H1 (cell line): ENCODE data around the gene RFX3. TPM values are rescaled to one million over a fixed set of nuclear protein-coding genes. Genes with fewer than 3 reads are reported as not detected.

Experiments
- CTCF ChIA-PET: fragments of 300-600 bp; sonication (Branson Sonifier 250); formaldehyde crosslinking; loops from one replicate; lab custom pipeline; 2021; ENCODE audit not compliant: partially characterized antibody; lab: Charles Lee
- POLR2A ChIA-PET: fragments of 300-600 bp; sonication (Branson Sonifier 250); formaldehyde crosslinking; loops from one replicate; lab custom pipeline; 2021; ENCODE audit warnings: inconsistent platforms; ENCODE audit not compliant: partially characterized antibody; lab: Charles Lee
- DNase-seq, 2 experiments: peaks; one replicate each; pipeline versions ENCODE4 v3.0.0 to v3.0.0-alpha.2; 2010 to 2022; ENCODE audit warnings: low spot score in 2 of 2, low read depth in 1 of 2, mixed read lengths in 1 of 2
- FAIRE-seq: peaks from 2 replicates; lab custom pipeline; 2011; peaks lifted over from hg19 to GRCh38; lab: Jason Lieb, UNC
- H2AFZ ChIP-seq: 2 replicates; pipeline ENCODE4 v1.8.1; 2012; ENCODE audit warnings: low read length, inconsistent platforms
- H2AK5ac ChIP-seq: 2 replicates; pipeline ENCODE4 v1.6.1; 2013; ENCODE audit warnings: low read depth, low read length
- H2BK120ac ChIP-seq: replicated peaks from 2 replicates; pipeline ENCODE3; 2013; ENCODE audit warnings: low read depth, low read length, inconsistent platforms
- H2BK12ac ChIP-seq: 2 replicates; pipeline ENCODE4 v1.6.1; 2013; ENCODE audit warnings: low read depth, low read length
- H2BK15ac ChIP-seq: 2 replicates; pipeline ENCODE4 v1.6.1; 2013; ENCODE audit warnings: low read length
- H2BK20ac ChIP-seq: 2 replicates; pipeline ENCODE4 v1.6.1; 2013; ENCODE audit warnings: low read length
- H2BK5ac ChIP-seq: 2 replicates; pipeline ENCODE4 v1.6.1; 2013; ENCODE audit warnings: low read depth, low read length
- H3K14ac ChIP-seq: 2 replicates; pipeline ENCODE4 v1.6.1; 2013; ENCODE audit warnings: inconsistent platforms; ENCODE audit not compliant: insufficient read length
- H3K18ac ChIP-seq: 2 replicates; pipeline ENCODE4 v1.6.1; 2013; ENCODE audit warnings: low read length; ENCODE audit errors: extremely low read depth
- H3K23ac ChIP-seq: 2 replicates; pipeline ENCODE4 v1.6.1; 2013; ENCODE audit warnings: inconsistent platforms; ENCODE audit not compliant: insufficient read length
- H3K23me2 ChIP-seq: 2 replicates; pipeline ENCODE4 v1.6.1; 2013; ENCODE audit warnings: low read depth, low read length
- H3K27ac ChIP-seq: 2 replicates; pipeline ENCODE4 v1.6.1; 2011; ENCODE audit warnings: low read depth, low read length, inconsistent platforms
- H3K27me3 ChIP-seq, 4 experiments: replicated peaks in 1 of 4; 1 replicate in 1 of 4; 2 replicates in 3 of 4; pipeline versions ENCODE4 v1.6.1 to v1.8.1; 2011 to 2013; ENCODE audit warnings: low read length in 3 of 4, mild to moderate bottlenecking in 3 of 4, inconsistent platforms in 2 of 4, mixed read lengths in 2 of 4, moderate library complexity in 1 of 4; ENCODE audit not compliant: control insufficient read depth in 3 of 4, insufficient read depth in 3 of 4; ENCODE audit errors: extremely low read depth in 1 of 4
- H3K36me3 ChIP-seq, 4 experiments: 2 replicates each; pipeline versions ENCODE4 v1.6.1 to v1.8.1; 2011 to 2013; ENCODE audit warnings: mild to moderate bottlenecking in 4 of 4, low read length in 3 of 4, moderate library complexity in 2 of 4, control low read depth in 1 of 4, inconsistent platforms in 1 of 4; ENCODE audit not compliant: insufficient read depth in 4 of 4, control insufficient read depth in 2 of 4
- H3K4ac ChIP-seq: replicated peaks from 2 replicates; pipeline ENCODE3; 2013; ENCODE audit warnings: low read length, low read depth, mixed read lengths, inconsistent platforms; ENCODE audit not compliant: insufficient read length
- H3K4me1 ChIP-seq, 4 experiments: replicated peaks in 1 of 4; 1 replicate in 1 of 4; 2 replicates in 3 of 4; pipeline versions ENCODE4 v1.6.1 to v1.8.1; 2011 to 2013; ENCODE audit warnings: low read length in 3 of 4, inconsistent platforms in 2 of 4, mixed read lengths in 1 of 4; ENCODE audit not compliant: insufficient read depth in 4 of 4, control insufficient read depth in 3 of 4
- H3K4me2 ChIP-seq, 2 experiments: 2 replicates each; pipeline versions ENCODE4 v1.6.1 to v1.8.1; 2011 to 2013; ENCODE audit warnings: low read depth in 2 of 2, low read length in 2 of 2, control low read depth in 1 of 2, inconsistent platforms in 1 of 2, mild to moderate bottlenecking in 1 of 2; ENCODE audit not compliant: insufficient read depth in 1 of 2
- H3K4me3 ChIP-seq, 4 experiments: fragments of 200-600, 300-600 bp in 1 of 4; sonication (generic), shearing (Covaris generic), sonication (Bioruptor Twin) in 1 of 4; 2 replicates each; pipeline versions ENCODE4 v1.5.1 to v1.8.1; 2011 to 2016; ENCODE audit warnings: low read length in 4 of 4, low read depth in 3 of 4, control low read depth in 2 of 4, inconsistent platforms in 2 of 4, mild to moderate bottlenecking in 2 of 4, mixed read lengths in 1 of 4, moderate library complexity in 1 of 4; ENCODE audit not compliant: insufficient read depth in 2 of 4; ENCODE audit errors: extremely low read depth in 1 of 4
- H3K56ac ChIP-seq: replicated peaks from 2 replicates; pipeline ENCODE3; 2013; ENCODE audit warnings: low read depth, mild to moderate bottlenecking, mixed read lengths, low read length, inconsistent platforms; ENCODE audit not compliant: insufficient read length
- H3K79me1 ChIP-seq: 2 replicates; pipeline ENCODE4 v1.6.1; 2013; ENCODE audit warnings: low read depth, low read length, control low read depth
- H3K79me2 ChIP-seq, 2 experiments: 2 replicates each; pipeline versions ENCODE4 v1.6.1 to v1.8.1; 2012 to 2013; ENCODE audit warnings: low read length in 2 of 2, mild to moderate bottlenecking in 2 of 2, inconsistent platforms in 1 of 2; ENCODE audit not compliant: insufficient read depth in 2 of 2, control insufficient read depth in 1 of 2
- H3K9ac ChIP-seq, 4 experiments: replicated peaks in 1 of 4; 1 replicate in 1 of 4; 2 replicates in 3 of 4; pipeline versions ENCODE4 v1.6.1 to v1.8.1; 2011 to 2013; ENCODE audit warnings: low read depth in 3 of 4, low read length in 3 of 4, control low read depth in 2 of 4, mild to moderate bottlenecking in 2 of 4, moderate library complexity in 2 of 4, inconsistent platforms in 1 of 4; ENCODE audit errors: extremely low read depth in 1 of 4
- H3K9me3 ChIP-seq, 2 experiments: 2 replicates each; pipeline versions ENCODE4 v1.6.1 to v1.8.1; 2012 to 2013; ENCODE audit warnings: mild to moderate bottlenecking in 2 of 2, moderate library complexity in 2 of 2, control low read depth in 1 of 2, inconsistent platforms in 1 of 2, low read depth in 1 of 2, low read length in 1 of 2, mixed read lengths in 1 of 2; ENCODE audit not compliant: insufficient read depth in 2 of 2
- H4K20me1 ChIP-seq, 2 experiments: replicated peaks in 1 of 2; 2 replicates each; pipeline versions ENCODE3 to v1.8.1; 2011 to 2013; ENCODE audit warnings: inconsistent platforms in 2 of 2, low read length in 2 of 2, mild to moderate bottlenecking in 1 of 2; ENCODE audit not compliant: insufficient read depth in 2 of 2, control insufficient read depth in 1 of 2
- H4K5ac ChIP-seq: 2 replicates; pipeline ENCODE4 v1.6.1; 2013; ENCODE audit warnings: low read length, low read depth, mixed read lengths, inconsistent platforms; ENCODE audit not compliant: insufficient read length
- H4K8ac ChIP-seq: 2 replicates; pipeline ENCODE4 v1.8.0; 2013; ENCODE audit warnings: mild to moderate bottlenecking, moderate library complexity, low read length, inconsistent platforms; ENCODE audit not compliant: insufficient read depth; ENCODE audit errors: extremely low read depth
- H4K91ac ChIP-seq: replicated peaks from 2 replicates; pipeline ENCODE3; 2013; ENCODE audit warnings: low read length, mixed read lengths, inconsistent platforms; ENCODE audit not compliant: insufficient read length
- FOSL1 ChIP-seq: IDR thresholded peaks from 2 replicates; pipeline ENCODE4 v1.6.1; 2011; ENCODE audit warnings: mild to moderate bottlenecking, low read depth, low read length, moderate library complexity; ENCODE audit not compliant: insufficient read depth
- KDM4A ChIP-seq: IDR thresholded peaks from one replicate; pipeline ENCODE4 v1.7.1; 2012; ENCODE audit warnings: low read depth, mild to moderate bottlenecking, moderate library complexity, low read length, inconsistent platforms; ENCODE audit not compliant: severe bottlenecking
- POLR2AphosphoS5 ChIP-seq: IDR thresholded peaks from 2 replicates; pipeline ENCODE4 v1.6.1; 2011; ENCODE audit warnings: low read depth, low read length
- RAD21 ChIP-seq, 2 experiments: IDR thresholded peaks in 1 of 2; conservative IDR thresholded peaks in 1 of 2; 2 replicates each; pipeline ENCODE4 v1.6.1; 2011; ENCODE audit warnings: low read depth in 2 of 2, low read length in 2 of 2, improper control_type of control experiment in 1 of 2, inconsistent platforms in 1 of 2, mild to moderate bottlenecking in 1 of 2, moderate library complexity in 1 of 2
- RFX5 ChIP-seq: IDR thresholded peaks from 2 replicates; pipeline ENCODE4 v1.6.1; 2011; ENCODE audit warnings: low read depth, low read length, improper control_type of control experiment, borderline replicate concordance
- RNF2 ChIP-seq: fragments of 200-900, 300-1000 bp; sonication (generic); IDR thresholded peaks from 2 replicates; pipeline ENCODE4 v1.7.1; 2016; ENCODE audit warnings: borderline replicate concordance, low read depth, mild to moderate bottlenecking, antibody characterized with exemption, low read length; ENCODE audit not compliant: poor library complexity, severe bottlenecking; ENCODE audit errors: missing control alignments
- SIN3A ChIP-seq, 2 experiments: IDR thresholded peaks in 1 of 2; conservative IDR thresholded peaks in 1 of 2; 2 replicates each; pipeline ENCODE4 v1.6.1; 2011 to 2012; ENCODE audit warnings: low read length in 2 of 2, improper control_type of control experiment in 1 of 2, low read depth in 1 of 2, mild to moderate bottlenecking in 1 of 2
- SUZ12 ChIP-seq: fragments of 200-600 bp; sonication (generic); IDR thresholded peaks from 2 replicates; pipeline ENCODE4 v1.6.1; 2012; ENCODE audit warnings: mild to moderate bottlenecking, inconsistent platforms, low read length, moderate library complexity, mixed read lengths
- WGBS, 2 experiments: shearing (Covaris generic) in 1 of 2; methylation state at CpG; one replicate each; pipeline versions ENCODE4 v1.1.6 to v1.1.7; 2013 to 2015; ENCODE audit warnings: low lambda C conversion rate in 2 of 2, mixed read lengths in 2 of 2, inconsistent platforms in 1 of 2, low coverage in 1 of 2, missing lambda C conversion rate in 1 of 2; ENCODE audit not compliant: insufficient replicate concordance in 2 of 2, insufficient coverage in 1 of 2, insufficient read length in 1 of 2; ENCODE audit errors: extremely low coverage in 1 of 2, missing lambda C conversion rate in 1 of 2; 5-methylcytosine and 5-hydroxymethylcytosine counted together
- polyA plus RNA-seq, 7 experiments: library from polyadenylated mRNA; depleted of rRNA in 3 of 7; stranded (reverse) in 5 of 7; unstranded in 2 of 7; fragments of >200 nt in 5 of 7; fragments of 200-250 nt in 2 of 7; gene quantifications; 1 replicate in 5 of 7; 2 replicates in 1 of 7; 4 replicates in 1 of 7; pipeline versions ENCODE4 v1.2.1 to v1.2.3, GENCODE V29; 2011 to 2013; ENCODE audit warnings: missing spikeins in 2 of 7, mixed read lengths in 2 of 7
- total RNA-seq: library from RNA; stranded (reverse); fragmentation: NEBNext Ultra II Directional; extraction: Animal tissue kit (Norgen Biotek cat#: 25700); gene quantifications from 2 replicates; pipeline ENCODE4 v1.2.1, GENCODE V29; 2021
- TF ChIP-seq, protein P1 (sequence below): IDR thresholded peaks from 2 replicates; pipeline ENCODE4 v1.6.1; 2012; ENCODE audit warnings: inconsistent platforms
- TF ChIP-seq, protein P2 (sequence below): IDR thresholded peaks from 2 replicates; pipeline ENCODE4 v1.6.1; 2011; ENCODE audit warnings: low read length, improper control_type of control experiment
- TF ChIP-seq, protein P3 (sequence below): IDR thresholded peaks from 2 replicates; pipeline ENCODE4 v1.6.1; 2012; ENCODE audit warnings: inconsistent platforms

The RFX3 gene
- total and polyA plus RNA-seq, 2 of the 8 experiments (the other 6 are each of a cell fraction or from before 2014, with no cell fraction given): 4.9 to 22.6 TPM

DNA sequence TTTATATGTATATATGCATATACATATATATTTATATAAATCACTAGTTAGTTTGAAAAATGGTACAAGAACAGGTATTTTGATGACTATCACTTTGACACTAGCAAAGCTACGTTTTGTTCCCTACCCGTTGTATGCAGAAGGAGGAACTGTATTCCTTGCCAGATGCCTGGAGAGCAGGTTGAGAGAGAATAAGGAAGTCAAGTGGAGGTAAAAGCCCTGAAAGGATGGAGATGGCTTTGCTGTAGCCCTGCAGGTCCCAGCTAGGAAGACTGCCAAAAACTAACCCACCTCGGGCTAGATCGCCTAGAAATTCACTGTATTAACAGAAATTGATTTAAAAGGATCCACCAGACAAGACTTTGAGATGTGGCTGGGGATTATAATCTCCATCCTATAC, 229.3 kb downstream of the RFX3 start:
- H3K79me2 ChIP-seq: no peaks in the 10 kb centered on the region
- H4K91ac ChIP-seq: no peak overlapping the region
- ChIA-PET CTCF (interaction anchor here (1.2 kb wide), 1 partner anchor 35 kb away, joined by 4 read pairs; no protein-coding TSS in a partner anchor), POLR2A (no interaction called here)
- no peaks in the 10 kb centered on the region for H4K20me1 ChIP-seq
- no peak overlapping the region for H3K27ac ChIP-seq
- no peaks in the 10 kb centered on the region for H3K36me3 ChIP-seq
- H3K9ac ChIP-seq: no peak overlapping the region
- no peak for DNase-seq
- H3K4me1 ChIP-seq: no peaks in the 10 kb centered on the region
- H4K5ac ChIP-seq: no peak overlapping the region
- H2BK15ac ChIP-seq: no peak overlapping the region
- 87% methylated on average over 4 of the region's 4 CpGs; no CpG with 5 or more reads in 1 of the 2 experiments for WGBS, 2 experiments
- H3K27me3 ChIP-seq: no peaks in the 10 kb centered on the region
- H4K8ac ChIP-seq: no peak overlapping the region
- no peak overlapping the region for H3K4me3 ChIP-seq
- H3K23me2 ChIP-seq: no peaks in the 10 kb centered on the region; the same call in 1 of the 2 replicates
- no peak overlapping the region for H2AK5ac ChIP-seq
- H3K4me2 ChIP-seq: no peak overlapping the region
- no peak overlapping the region for H3K23ac ChIP-seq
- H2BK5ac ChIP-seq: no peak overlapping the region
- H3K4ac ChIP-seq: no peak overlapping the region
- H3K79me1 ChIP-seq: no peaks in the 10 kb centered on the region
- no peak overlapping the region for H3K56ac ChIP-seq
- H3K14ac ChIP-seq: no peak overlapping the region
- H2BK12ac ChIP-seq: no peak overlapping the region
- no peak overlapping the region for H2BK120ac ChIP-seq
- H3K9me3 ChIP-seq: no peaks in the 10 kb centered on the region
- H2BK20ac ChIP-seq: no peak overlapping the region; the same call in 1 of the 2 replicates
- peak; percentile 28 for FAIRE-seq
- no peak overlapping the region for H2AFZ ChIP-seq
- no peak overlapping the region for H3K18ac ChIP-seq
- TF ChIP-seq KDM4A: no peak
- TF ChIP-seq FOSL1: no peak
- TF ChIP-seq SUZ12: no peak
- TF ChIP-seq, protein P1, sequence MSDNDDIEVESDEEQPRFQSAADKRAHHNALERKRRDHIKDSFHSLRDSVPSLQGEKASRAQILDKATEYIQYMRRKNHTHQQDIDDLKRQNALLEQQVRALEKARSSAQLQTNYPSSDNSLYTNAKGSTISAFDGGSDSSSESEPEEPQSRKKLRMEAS: no peak
- TF ChIP-seq SIN3A (conservative IDR thresholded peaks at IDR 0.05 in 1 of 2, IDR thresholded peaks at IDR 0.05 in 1 of 2; ENCODE audit: low read depth in 1 of 2, low read length in 2 of 2): no peak
- TF ChIP-seq, protein P2, sequence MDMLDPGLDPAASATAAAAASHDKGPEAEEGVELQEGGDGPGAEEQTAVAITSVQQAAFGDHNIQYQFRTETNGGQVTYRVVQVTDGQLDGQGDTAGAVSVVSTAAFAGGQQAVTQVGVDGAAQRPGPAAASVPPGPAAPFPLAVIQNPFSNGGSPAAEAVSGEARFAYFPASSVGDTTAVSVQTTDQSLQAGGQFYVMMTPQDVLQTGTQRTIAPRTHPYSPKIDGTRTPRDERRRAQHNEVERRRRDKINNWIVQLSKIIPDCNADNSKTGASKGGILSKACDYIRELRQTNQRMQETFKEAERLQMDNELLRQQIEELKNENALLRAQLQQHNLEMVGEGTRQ: no peak
- TF ChIP-seq RNF2: no peak
- no peak for TF ChIP-seq RFX5
- TF ChIP-seq, protein P3, sequence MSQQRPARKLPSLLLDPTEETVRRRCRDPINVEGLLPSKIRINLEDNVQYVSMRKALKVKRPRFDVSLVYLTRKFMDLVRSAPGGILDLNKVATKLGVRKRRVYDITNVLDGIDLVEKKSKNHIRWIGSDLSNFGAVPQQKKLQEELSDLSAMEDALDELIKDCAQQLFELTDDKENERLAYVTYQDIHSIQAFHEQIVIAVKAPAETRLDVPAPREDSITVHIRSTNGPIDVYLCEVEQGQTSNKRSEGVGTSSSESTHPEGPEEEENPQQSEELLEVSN: no peak
- no peak for TF ChIP-seq POLR2AphosphoS5
- no peak for TF ChIP-seq RAD21 (IDR thresholded peaks at IDR 0.05 in 1 of 2, conservative IDR thresholded peaks at IDR 0.05 in 1 of 2; ENCODE audit: low read depth in 2 of 2, low read length in 2 of 2)
